Measurements from ENCODE around the gene CDH23. TPM values are rescaled to one million over a fixed set of nuclear protein-coding genes. Genes with fewer than 3 reads are reported as not detected.

The CDH23 gene
- total and polyA plus RNA-seq, 9 of the 15 experiments (the other 6 are each of a cell fraction or from before 2014, with no cell fraction given) = 0.18 to 1.2 (median 0.47) TPM

GRCh38 chr10:71717056-71717455 is 320.3 kb downstream of the CDH23 start:
- WGBS (ENCODE audit: insufficient coverage, low coverage, missing lambda C conversion rate) = 48% methylated on average over 4 of the region's 4 CpGs
- POLR2A ChIA-PET = interaction anchor here (0.6 to 0.7 kb wide), 3 partner anchors 48 to 96 kb away, joined by 3 to 5 read pairs (median 5); no protein-coding TSS in a partner anchor

GRCh38 chr10:71717551-71717951 is 320.8 kb downstream of the CDH23 start:
- ATAC-seq = no peak
- Histone ChIP-seq H3K9ac (ENCODE audit: insufficient read depth in 1 of 2, low read depth in 2 of 2, low read length in 2 of 2) (peak overlapping the region in 1 of 2 experiments; percentile 18; a peak in 1 of 4 replicates), H3K27ac (ENCODE audit: extremely low read depth, low read depth, low read length) (no peak overlapping the region), H3K4me1 (replicated peaks in 1 of 2; ENCODE audit: control insufficient read depth in 2 of 2, insufficient read depth in 2 of 2, low read length in 2 of 2) (peaks cover 24 to 37% of the 10 kb centered on the region in 2 experiments), H3K36me3 (ENCODE audit: control insufficient read depth, insufficient read depth, low read length) (no peaks in the 10 kb centered on the region), H2AFZ (ENCODE audit: low read depth, low read length) (no peak overlapping the region), H3K27me3 (ENCODE audit: control insufficient read depth in 2 of 2, insufficient read depth in 2 of 2, low read length in 2 of 2) (no peaks in the 10 kb centered on the region), H3K4me3 (no peak overlapping the region), H3K79me2 (ENCODE audit: control insufficient read depth, insufficient read depth, low read length) (no peaks in the 10 kb centered on the region), H4K20me1 (replicated peaks; ENCODE audit: control insufficient read depth, insufficient read depth, low read length) (no peaks in the 10 kb centered on the region), H3K9me1 (ENCODE audit: control insufficient read depth, insufficient read depth, low read length) (no peaks in the 10 kb centered on the region), H3K9me3 (replicated peaks; ENCODE audit: control insufficient read depth, insufficient read depth, low read depth, low read length) (no peaks in the 10 kb centered on the region), H3K4me2 (ENCODE audit: insufficient read depth, low read length) (no peak overlapping the region)
- intact Hi-C loops (cut with micrococcal nuclease) = no loop called here
- FAIRE-seq = no peak
- no peak for DNase-seq (ENCODE audit: extremely low read depth in 1 of 4, low spot score in 3 of 4)
- POLR2A ChIA-PET = interaction anchor here (0.6 to 1.0 kb wide), 5 partner anchors 23 to 339 kb away, joined by 3 to 5 read pairs (median 3); no protein-coding TSS in a partner anchor
- BruUV-seq (replicated peaks) = no TSS peak
- WGBS (ENCODE audit: insufficient coverage, low coverage, missing lambda C conversion rate) = 44% methylated on average over 2 of the region's 2 CpGs
- CTCF ChIA-PET (ENCODE audit: low intra/inter-chr PET ratio) = no interaction called here
- in situ Hi-C loops (cut with MboI) = no loop called here
- TF ChIP-seq ZNF407 (IDR thresholded peaks at IDR 0.05; ENCODE audit: low read depth) (no peak), MITF (IDR thresholded peaks at IDR 0.05) (no peak)

More at GRCh38 chr10:71717056-71717455, 320.3 kb downstream of the CDH23 start:
- no peak overlapping the region for H3K4me2 ChIP-seq (ENCODE audit: insufficient read depth, low read length)
- no peak overlapping the region for H3K27ac ChIP-seq (ENCODE audit: extremely low read depth, low read depth, low read length)
- no peaks in the 10 kb centered on the region for H3K9me3 ChIP-seq (replicated peaks; ENCODE audit: control insufficient read depth, insufficient read depth, low read depth, low read length)
- intact Hi-C loops (cut with micrococcal nuclease) (no loop called here), in situ Hi-C loops (cut with MboI) (no loop called here)
- no peaks in the 10 kb centered on the region for H3K27me3 ChIP-seq (ENCODE audit: control insufficient read depth in 2 of 2, insufficient read depth in 2 of 2, low read length in 2 of 2)
- no peaks in the 10 kb centered on the region for H3K36me3 ChIP-seq (ENCODE audit: control insufficient read depth, insufficient read depth, low read length)
- DNase-seq (ENCODE audit: extremely low read depth in 1 of 4, low spot score in 3 of 4) = no peak
- H3K9me1 ChIP-seq (ENCODE audit: control insufficient read depth, insufficient read depth, low read length) = no peaks in the 10 kb centered on the region
- no peak overlapping the region for H2AFZ ChIP-seq (ENCODE audit: low read depth, low read length)
- BruUV-seq (replicated peaks) = no TSS peak
- H3K9ac ChIP-seq (ENCODE audit: insufficient read depth in 1 of 2, low read depth in 2 of 2, low read length in 2 of 2) = peak overlapping the region in 1 of 2 experiments; percentile 18; a peak in 2 of 4 replicates
- FAIRE-seq = no peak
- peak; percentile 9 for TF ChIP-seq ZFP36 (IDR thresholded peaks at IDR 0.05; ENCODE audit: low read depth, low read length, partially characterized antibody)
- TF ChIP-seq E2F3 (CRISPR knock-in tag; IDR thresholded peaks at IDR 0.05) = no peak
- no peak overlapping the region for H3K4me3 ChIP-seq
- CTCF ChIA-PET (ENCODE audit: low intra/inter-chr PET ratio) = no interaction called here
- no peaks in the 10 kb centered on the region for H4K20me1 ChIP-seq (replicated peaks; ENCODE audit: control insufficient read depth, insufficient read depth, low read length)
- H3K79me2 ChIP-seq (ENCODE audit: control insufficient read depth, insufficient read depth, low read length) = no peaks in the 10 kb centered on the region
- ATAC-seq = no peak
- peaks cover 24 to 40% of the 10 kb centered on the region in 2 experiments for H3K4me1 ChIP-seq (replicated peaks in 1 of 2; ENCODE audit: control insufficient read depth in 2 of 2, insufficient read depth in 2 of 2, low read length in 2 of 2)
